NT2/D1 (cell line): ENCODE data around the gene WAS.

Experiments
- SUZ12 ChIP-seq: IDR thresholded peaks from 2 replicates; pipeline ENCODE4 v1.6.1; 2011; ENCODE audit not compliant: insufficient read length, insufficient read depth; ENCODE audit errors: extremely low read depth
- ZNF274 ChIP-seq: IDR thresholded peaks from 2 replicates; pipeline ENCODE4 v1.6.1; 2011; ENCODE audit warnings: mild to moderate bottlenecking, low read depth, low read length

GRCh38 chrX:48721916-48722315 is 38.3 kb downstream of the WAS start:
- TF ChIP-seq SUZ12 (no peak), ZNF274 (no peak)
